Neuronal stem cell (in vitro differentiated cells): ENCODE data around the gene UQCR11.

Source experiments
- DNase-seq: peaks from one replicate; pipeline ENCODE4 v3.0.0-alpha.2; 2013; ENCODE audit warnings: low spot score
- H2AFZ ChIP-seq: one replicate; pipeline ENCODE4 v1.6.1; 2013; ENCODE audit warnings: mild to moderate bottlenecking, low read length, inconsistent platforms
- H2AK5ac ChIP-seq: 2 replicates; pipeline ENCODE4 v1.6.1; 2013; ENCODE audit warnings: low read depth, mild to moderate bottlenecking, inconsistent platforms, low read length, moderate library complexity, mixed read lengths
- H2BK120ac ChIP-seq: 2 replicates; pipeline ENCODE4 v1.6.1; 2013; ENCODE audit warnings: low read depth, mild to moderate bottlenecking, inconsistent platforms, low read length, moderate library complexity, mixed read lengths
- H2BK12ac ChIP-seq: one replicate; pipeline ENCODE4 v1.6.1; 2013; ENCODE audit warnings: low read length, inconsistent platforms
- H2BK15ac ChIP-seq: 2 replicates; pipeline ENCODE4 v1.6.1; 2013; ENCODE audit warnings: mild to moderate bottlenecking, low read length, inconsistent platforms, mixed read lengths
- H2BK5ac ChIP-seq: one replicate; pipeline ENCODE4 v1.6.1; 2013; ENCODE audit warnings: inconsistent platforms, mild to moderate bottlenecking, low read length, moderate library complexity
- H3K14ac ChIP-seq: one replicate; pipeline ENCODE4 v1.6.1; 2013; ENCODE audit warnings: low read length, inconsistent platforms
- H3K18ac ChIP-seq: 2 replicates; pipeline ENCODE4 v1.6.1; 2013; ENCODE audit warnings: low read length, inconsistent platforms
- H3K23ac ChIP-seq: 2 replicates; pipeline ENCODE4 v1.6.1; 2013; ENCODE audit warnings: low read depth, mild to moderate bottlenecking, mixed read lengths, low read length, inconsistent platforms; ENCODE audit not compliant: poor library complexity
- H3K27ac ChIP-seq: replicated peaks from 3 replicates; pipeline ENCODE4 v1.5.1; 2013; ENCODE audit warnings: low read length, inconsistent platforms
- H3K27me3 ChIP-seq, 3 experiments: 2 replicates each; pipeline ENCODE4 v1.6.1; 2013; ENCODE audit warnings: low read length in 3 of 3, mild to moderate bottlenecking in 2 of 3, inconsistent platforms in 1 of 3, low read depth in 1 of 3, mixed read lengths in 1 of 3, moderate library complexity in 1 of 3; ENCODE audit not compliant: control insufficient read depth in 3 of 3, insufficient read depth in 3 of 3
- H3K36me3 ChIP-seq, 2 donors: replicated peaks in 1 of 2; 2 replicates each; pipeline ENCODE4 v1.6.1; 2013; ENCODE audit warnings: low read length in 2 of 2; ENCODE audit not compliant: control insufficient read depth in 2 of 2, insufficient read depth in 2 of 2
- H3K4ac ChIP-seq: 2 replicates; pipeline ENCODE4 v1.6.1; 2013; ENCODE audit warnings: inconsistent platforms, mild to moderate bottlenecking, low read length, moderate library complexity
- H3K4me1 ChIP-seq, 2 donors: 1 replicate in 1 of 2; 2 replicates in 1 of 2; pipeline ENCODE4 v1.6.1; 2013; ENCODE audit warnings: low read length in 2 of 2, low read depth in 1 of 2; ENCODE audit not compliant: control insufficient read depth in 2 of 2, insufficient read depth in 1 of 2
- H3K4me2 ChIP-seq: one replicate; pipeline ENCODE4 v1.6.1; 2013; ENCODE audit warnings: mild to moderate bottlenecking, low read length, inconsistent platforms; ENCODE audit not compliant: insufficient read depth, poor library complexity, severe bottlenecking
- H3K4me3 ChIP-seq, 2 donors: 2 replicates each; pipeline ENCODE4 v1.5.1; 2013; ENCODE audit warnings: low read length in 2 of 2, mild to moderate bottlenecking in 2 of 2, inconsistent platforms in 1 of 2, moderate library complexity in 1 of 2
- H3K79me1 ChIP-seq: one replicate; pipeline ENCODE4 v1.6.1; 2013; ENCODE audit warnings: low read depth, mild to moderate bottlenecking, inconsistent platforms, low read length, moderate library complexity
- H3K9ac ChIP-seq: one replicate; pipeline ENCODE4 v1.6.1; 2013; ENCODE audit warnings: mild to moderate bottlenecking, low read depth, low read length, inconsistent platforms; ENCODE audit not compliant: poor library complexity
- H3K9me3 ChIP-seq, 2 donors: replicated peaks in 1 of 2; 2 replicates each; pipeline versions ENCODE3 to v1.6.1; 2013; ENCODE audit warnings: low read length in 2 of 2, mild to moderate bottlenecking in 2 of 2, inconsistent platforms in 1 of 2, low read depth in 1 of 2, mixed read lengths in 1 of 2, moderate library complexity in 1 of 2; ENCODE audit not compliant: control insufficient read depth in 2 of 2, insufficient read depth in 1 of 2
- H4K8ac ChIP-seq: one replicate; pipeline ENCODE4 v1.6.1; 2013; ENCODE audit warnings: low read depth, mild to moderate bottlenecking, inconsistent platforms, low read length, moderate library complexity
- H4K91ac ChIP-seq: one replicate; pipeline ENCODE4 v1.6.1; 2013; ENCODE audit warnings: low read length, low read depth, mild to moderate bottlenecking, inconsistent platforms; ENCODE audit not compliant: poor library complexity
- WGBS, 2 donors: extraction: QIAGEN DNeasy Blood & Tissue Kit; methylation state at CpG; one replicate each; pipeline ENCODE4 v1.1.7; 2013; ENCODE audit warnings: missing lambda C conversion rate in 2 of 2, mixed read lengths in 1 of 2; ENCODE audit not compliant: insufficient read length in 2 of 2, insufficient replicate concordance in 1 of 2; ENCODE audit errors: extremely low coverage in 2 of 2; 5-methylcytosine and 5-hydroxymethylcytosine counted together

The UQCR11 gene

DNA sequence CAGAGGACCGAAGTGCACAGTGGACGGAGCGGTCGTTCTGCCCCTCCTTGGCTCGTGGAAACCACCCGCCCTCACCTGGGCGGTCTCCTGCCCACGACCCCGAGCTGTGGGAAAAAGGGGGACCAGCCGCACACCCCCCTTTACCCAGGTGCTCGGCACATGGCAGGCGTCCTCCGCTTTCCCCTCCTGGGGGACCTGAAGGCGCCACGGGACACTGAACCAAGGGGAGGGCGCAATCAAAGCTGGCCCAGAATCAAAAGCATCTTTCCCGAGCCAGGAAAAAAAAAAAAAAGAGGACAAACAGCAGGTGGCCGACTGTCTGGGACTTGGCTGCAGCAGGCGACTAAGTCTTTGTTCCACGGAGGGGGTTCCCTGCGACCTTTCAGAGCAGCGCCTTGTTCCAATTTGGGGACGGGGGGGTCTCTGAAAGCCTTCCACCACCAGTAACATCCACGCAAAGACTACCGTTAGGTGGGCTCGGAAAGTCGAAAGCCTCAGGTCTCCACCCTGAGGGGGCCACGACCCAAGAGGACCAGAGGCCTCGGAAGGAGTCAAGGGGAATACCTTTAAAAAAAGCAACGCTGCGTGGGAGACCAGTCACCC is 13.7 kb downstream of the UQCR11 start:
- Histone ChIP-seq H3K4ac (peak overlapping the region; percentile 97), H4K8ac (no peak overlapping the region), H3K36me3 (peaks cover 6 to 54% of the 10 kb centered on the region in 2 donors), H3K79me1 (peaks cover 6% of the 10 kb centered on the region), H2AFZ (peak overlapping the region; percentile 81), H3K18ac (peak overlapping the region; percentile 100), H2BK5ac (peak overlapping the region; percentile 96), H3K4me3 (peak overlapping the region; percentile 90 to 93), H3K14ac (peak overlapping the region; percentile 98), H3K9me3 (no peaks in the 10 kb centered on the region), H3K9ac (peak overlapping the region; percentile 93), H2AK5ac (peak overlapping the region; percentile 100), H3K27ac (peak overlapping the region; percentile 100), H3K4me2 (peak overlapping the region; percentile 77), H2BK120ac (peak overlapping the region; percentile 92), H3K27me3 (no peaks in the 10 kb centered on the region), H3K4me1 (peaks cover 10 to 14% of the 10 kb centered on the region in 2 donors), H4K91ac (peak overlapping the region; percentile 95), H3K23ac (peak overlapping the region; percentile 100), H2BK15ac (no peak overlapping the region), H2BK12ac (no peak overlapping the region)
- no CpG with 5 or more reads among the region's 31 CpGs for WGBS, 2 donors
- no peak for DNase-seq

DNA sequence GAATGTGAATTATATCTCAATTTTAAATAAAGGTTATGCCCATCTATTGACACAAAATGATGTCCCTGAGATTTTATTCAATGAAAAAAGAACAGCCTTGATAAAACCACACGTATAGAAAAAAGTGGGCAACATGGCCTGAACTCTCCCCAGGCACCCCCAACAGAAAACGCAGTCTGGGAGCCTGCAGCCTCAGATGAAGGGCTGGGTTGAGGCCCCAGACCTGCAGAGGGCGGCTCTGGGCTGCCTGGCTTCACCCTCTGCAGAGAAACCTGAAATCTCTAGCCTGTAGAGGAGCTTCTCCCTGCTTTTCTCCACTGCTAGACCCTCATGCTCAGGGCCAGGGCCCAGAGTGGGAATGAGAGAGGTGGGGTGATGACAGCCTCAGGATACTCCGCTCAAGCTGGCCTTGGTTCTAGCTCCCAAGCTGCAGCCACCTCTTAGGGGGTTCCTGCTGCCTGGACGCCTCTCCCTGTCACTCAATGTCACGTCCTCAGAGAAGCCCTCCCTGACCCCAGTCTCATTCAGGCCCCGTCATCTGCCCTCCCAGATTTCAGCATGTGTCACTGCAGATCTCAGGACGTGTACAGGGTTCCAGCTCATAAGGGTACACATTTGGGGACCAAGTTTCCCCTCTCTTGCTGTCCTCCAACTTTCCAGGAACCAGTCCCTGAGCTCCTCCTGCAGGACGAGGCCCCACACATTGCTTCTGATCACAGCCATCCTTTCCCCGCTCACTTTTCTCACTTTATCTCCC is 14.4 kb downstream of the UQCR11 start:
- Histone ChIP-seq H4K91ac (no peak overlapping the region), H3K4ac (no peak overlapping the region)
- WGBS, 2 donors, result no CpG with 5 or more reads among the region's 10 CpGs

DNA sequence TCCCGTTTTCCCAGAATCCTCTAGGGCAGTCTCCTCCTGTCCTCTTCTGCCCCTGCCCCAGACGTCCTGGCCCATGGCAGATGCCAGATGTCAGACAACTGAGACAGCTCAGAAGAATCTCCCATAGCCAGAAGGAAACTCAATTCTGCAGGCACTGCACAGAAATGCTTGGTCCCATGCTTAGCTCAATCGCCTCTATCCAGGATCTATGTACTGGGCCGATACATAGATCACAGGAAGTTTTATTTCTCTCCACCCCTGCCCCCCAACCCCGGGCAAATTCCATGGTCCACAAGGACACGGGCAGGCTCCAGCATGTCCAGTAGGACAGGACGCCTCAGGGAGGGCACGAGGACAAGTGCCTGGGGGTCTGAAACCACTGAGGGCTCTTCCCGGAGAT is 17.4 kb downstream of the UQCR11 start:
- Histone ChIP-seq H3K4me3 (no peak overlapping the region), H4K91ac (no peak overlapping the region), H3K14ac (no peak overlapping the region), H3K9ac (no peak overlapping the region), H2AK5ac (no peak overlapping the region), H3K23ac (no peak overlapping the region), H3K27ac (no peak overlapping the region), H3K27me3 (no peaks in the 10 kb centered on the region), H2BK5ac (peak overlapping the region; percentile 77), H4K8ac (no peak overlapping the region), H3K4me2 (no peak overlapping the region), H3K36me3 (peaks cover 17 to 76% of the 10 kb centered on the region in 2 donors), H3K4ac (no peak overlapping the region), H3K9me3 (peaks cover 4 to 5% of the 10 kb centered on the region in 2 donors), H2BK15ac (no peak overlapping the region), H3K79me1 (peaks cover 27% of the 10 kb centered on the region), H2BK12ac (no peak overlapping the region), H3K18ac (no peak overlapping the region), H3K4me1 (peaks cover 8 to 9% of the 10 kb centered on the region in 2 donors), H2BK120ac (no peak overlapping the region), H2AFZ (no peak overlapping the region)
- DNase-seq, result no peak
- WGBS, 2 donors, result no CpG with 5 or more reads among the region's 9 CpGs

More for the DNA sequence above, 14.4 kb downstream of the UQCR11 start:
- H3K27ac ChIP-seq, result peak overlapping the region; percentile 50
- H3K36me3 ChIP-seq, result peaks cover 7 to 58% of the 10 kb centered on the region in 2 donors
- H3K9ac ChIP-seq, result peak overlapping the region; percentile 88
- H2BK5ac ChIP-seq, result no peak overlapping the region
- peak overlapping the region; percentile 83 for H3K18ac ChIP-seq
- no peak overlapping the region for H2BK12ac ChIP-seq
- H2BK15ac ChIP-seq, result no peak overlapping the region
- no peak overlapping the region for H2AFZ ChIP-seq
- H3K79me1 ChIP-seq, result peaks cover 13% of the 10 kb centered on the region
- no peaks in the 10 kb centered on the region for H3K27me3 ChIP-seq
- H2BK120ac ChIP-seq, result no peak overlapping the region
- peak overlapping the region; percentile 100 for H2AK5ac ChIP-seq
- peak overlapping the region; percentile 77 for H3K4me2 ChIP-seq
- H3K4me3 ChIP-seq, result peak overlapping the region; percentile 90 to 93
- H3K23ac ChIP-seq, result peak overlapping the region; percentile 49
- H3K4me1 ChIP-seq, result peaks cover 10 to 14% of the 10 kb centered on the region in 2 donors
- no peak overlapping the region for H4K8ac ChIP-seq
- H3K9me3 ChIP-seq, result peaks cover 2 to 3% of the 10 kb centered on the region in 2 donors
- peak overlapping the region; percentile 14 for H3K14ac ChIP-seq
- DNase-seq, result no peak

DNA sequence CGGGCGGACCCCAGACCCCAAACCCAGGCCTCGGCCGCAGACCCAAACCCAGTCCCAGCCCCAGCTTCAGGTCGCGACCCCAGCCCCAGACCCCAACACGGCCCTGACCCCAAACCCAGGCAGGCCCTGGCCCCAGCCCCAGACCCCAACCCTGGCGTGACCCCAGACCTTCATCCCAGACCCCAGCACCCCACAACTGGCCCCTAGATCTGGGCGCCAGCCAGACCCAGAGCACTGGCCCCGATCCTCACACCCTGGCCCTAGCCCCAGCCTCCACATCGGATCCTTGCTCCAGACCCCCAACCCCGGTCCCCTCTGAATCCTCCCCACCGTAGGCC is 20.1 kb downstream of the UQCR11 start:
- Histone ChIP-seq H3K18ac (no peak overlapping the region), H2BK5ac (peak overlapping the region; percentile 53), H3K9ac (no peak overlapping the region), H3K27ac (no peak overlapping the region), H3K79me1 (peaks cover 32% of the 10 kb centered on the region), H2AK5ac (no peak overlapping the region), H4K91ac (no peak overlapping the region), H3K4me2 (no peak overlapping the region), H4K8ac (no peak overlapping the region), H2BK15ac (no peak overlapping the region), H3K36me3 (peaks cover 39 to 92% of the 10 kb centered on the region in 2 donors), H2BK12ac (no peak overlapping the region), H3K4ac (no peak overlapping the region), H3K4me3 (no peak overlapping the region), H2BK120ac (no peak overlapping the region), H2AFZ (no peak overlapping the region), H3K4me1 (peaks cover 0 to under 1% of the 10 kb centered on the region in 2 donors), H3K14ac (no peak overlapping the region), H3K23ac (no peak overlapping the region), H3K27me3 (no peaks in the 10 kb centered on the region), H3K9me3 (peaks cover 4 to 5% of the 10 kb centered on the region in 2 donors)
- no CpG with 5 or more reads among the region's 13 CpGs for WGBS, 2 donors
- DNase-seq, result no peak
